GM12801 (cell line): Measurements from ENCODE around the gene MAB21L4.

Source experiments
- TF ChIP-seq, protein P1 (sequence below): IDR thresholded peaks from one replicate; pipeline ENCODE4 v1.5.1; 2011; ENCODE audit warnings: control low read depth; ENCODE audit not compliant: insufficient read length; ENCODE audit errors: extremely low read depth

MAB21L4 gene

DNA sequence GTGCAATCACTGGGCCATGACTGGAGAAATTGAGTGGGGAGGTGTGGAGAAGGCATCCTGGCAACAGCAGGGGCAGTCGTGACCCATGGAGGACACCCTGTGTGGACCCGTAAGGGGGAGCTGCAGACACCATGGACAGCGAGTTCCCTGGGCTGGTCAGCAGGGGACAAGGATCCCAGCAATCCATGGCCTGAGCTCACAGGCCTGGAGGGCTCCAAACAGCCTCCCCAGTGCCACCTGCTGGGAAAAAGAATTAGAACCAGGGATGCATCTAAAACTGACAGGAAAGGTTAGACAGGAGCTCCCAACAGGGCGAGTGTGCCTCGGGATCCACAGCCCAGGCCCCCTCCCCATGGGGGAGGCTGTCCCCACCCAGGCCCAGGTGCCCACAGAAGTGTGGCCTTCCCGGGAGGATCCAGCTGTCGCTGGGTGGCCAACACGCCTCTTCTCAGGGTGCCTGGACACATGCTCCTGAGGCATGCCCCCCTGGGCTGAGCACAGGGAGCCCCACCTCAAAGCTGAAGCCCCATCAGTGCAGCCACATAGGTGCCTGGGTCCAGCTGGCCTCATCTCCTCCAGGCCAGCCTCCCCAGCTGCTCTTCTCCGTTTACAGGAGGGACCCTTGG, 55.4 kb downstream of the MAB21L4 start:
- TF ChIP-seq, protein P1, sequence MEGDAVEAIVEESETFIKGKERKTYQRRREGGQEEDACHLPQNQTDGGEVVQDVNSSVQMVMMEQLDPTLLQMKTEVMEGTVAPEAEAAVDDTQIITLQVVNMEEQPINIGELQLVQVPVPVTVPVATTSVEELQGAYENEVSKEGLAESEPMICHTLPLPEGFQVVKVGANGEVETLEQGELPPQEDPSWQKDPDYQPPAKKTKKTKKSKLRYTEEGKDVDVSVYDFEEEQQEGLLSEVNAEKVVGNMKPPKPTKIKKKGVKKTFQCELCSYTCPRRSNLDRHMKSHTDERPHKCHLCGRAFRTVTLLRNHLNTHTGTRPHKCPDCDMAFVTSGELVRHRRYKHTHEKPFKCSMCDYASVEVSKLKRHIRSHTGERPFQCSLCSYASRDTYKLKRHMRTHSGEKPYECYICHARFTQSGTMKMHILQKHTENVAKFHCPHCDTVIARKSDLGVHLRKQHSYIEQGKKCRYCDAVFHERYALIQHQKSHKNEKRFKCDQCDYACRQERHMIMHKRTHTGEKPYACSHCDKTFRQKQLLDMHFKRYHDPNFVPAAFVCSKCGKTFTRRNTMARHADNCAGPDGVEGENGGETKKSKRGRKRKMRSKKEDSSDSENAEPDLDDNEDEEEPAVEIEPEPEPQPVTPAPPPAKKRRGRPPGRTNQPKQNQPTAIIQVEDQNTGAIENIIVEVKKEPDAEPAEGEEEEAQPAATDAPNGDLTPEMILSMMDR: no peak

DNA sequence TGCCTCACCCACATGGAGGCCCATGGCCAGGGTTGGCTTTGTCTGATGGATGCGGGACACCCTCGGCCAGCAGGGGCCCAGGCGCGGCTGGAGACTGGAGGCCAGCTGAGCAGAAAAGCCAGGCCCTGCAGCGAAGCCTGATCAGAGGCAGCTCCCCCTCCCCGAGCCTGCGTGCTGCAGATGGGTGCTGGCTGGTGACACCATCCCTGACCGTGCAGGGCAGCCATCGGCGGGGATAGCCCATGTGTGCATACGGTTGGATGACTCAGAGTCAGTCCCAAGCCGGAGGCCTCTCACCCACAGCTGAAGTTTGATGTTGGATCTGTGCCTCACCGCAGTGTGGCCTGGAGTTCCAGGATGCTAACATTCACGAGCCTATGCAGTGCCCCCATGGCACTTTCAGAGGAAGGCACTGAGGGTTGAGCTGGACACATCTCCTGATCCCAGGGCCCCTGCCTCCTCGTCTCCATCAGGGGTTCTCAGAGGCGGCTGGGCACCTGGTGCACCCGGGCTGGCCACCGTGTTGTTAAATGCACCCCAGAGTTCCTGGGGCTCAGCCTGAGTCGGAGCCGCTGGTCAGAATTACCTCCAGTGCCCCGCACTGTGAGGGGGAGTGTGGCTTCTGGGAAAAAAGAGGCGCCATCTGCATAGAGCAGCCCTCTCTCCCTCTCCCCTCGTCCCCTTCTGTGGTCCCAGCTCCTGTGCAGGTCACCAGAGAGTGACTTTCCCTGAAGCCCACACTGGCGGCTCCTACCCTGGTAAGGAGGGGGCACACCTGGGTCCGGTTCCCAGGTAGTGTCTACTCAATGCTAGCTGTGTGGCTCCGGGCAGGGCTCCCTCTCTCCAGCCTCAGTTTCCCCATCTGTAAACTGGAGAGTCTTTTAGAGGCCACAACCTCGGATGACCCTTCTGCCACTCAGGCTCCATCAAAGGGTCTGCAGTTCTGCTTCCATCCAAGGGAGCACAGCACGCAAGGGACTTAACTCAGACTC, 56.5 kb downstream of the MAB21L4 start:
- TF ChIP-seq, protein P1: no peak

DNA sequence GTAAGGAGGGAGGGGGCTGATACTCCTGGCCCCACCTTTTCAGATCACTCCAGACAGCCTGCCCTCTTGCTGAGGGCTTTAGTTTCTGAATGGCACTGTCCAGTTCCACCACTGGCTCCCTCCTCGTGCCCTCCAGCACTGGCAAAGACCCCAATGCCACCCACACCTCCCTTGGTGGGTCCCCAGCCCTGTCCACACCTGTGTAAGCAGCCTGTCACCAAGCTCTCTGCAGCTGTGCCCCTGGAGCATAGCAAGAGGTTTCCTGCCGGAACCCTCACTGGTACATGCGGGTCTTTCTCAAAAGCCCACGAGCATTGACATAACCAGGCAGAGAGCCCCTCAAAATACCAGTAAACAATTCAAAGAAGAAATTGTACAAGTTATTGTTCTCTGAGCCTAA, 58.3 kb downstream of the MAB21L4 start:
- TF ChIP-seq, protein P1: no peak

DNA sequence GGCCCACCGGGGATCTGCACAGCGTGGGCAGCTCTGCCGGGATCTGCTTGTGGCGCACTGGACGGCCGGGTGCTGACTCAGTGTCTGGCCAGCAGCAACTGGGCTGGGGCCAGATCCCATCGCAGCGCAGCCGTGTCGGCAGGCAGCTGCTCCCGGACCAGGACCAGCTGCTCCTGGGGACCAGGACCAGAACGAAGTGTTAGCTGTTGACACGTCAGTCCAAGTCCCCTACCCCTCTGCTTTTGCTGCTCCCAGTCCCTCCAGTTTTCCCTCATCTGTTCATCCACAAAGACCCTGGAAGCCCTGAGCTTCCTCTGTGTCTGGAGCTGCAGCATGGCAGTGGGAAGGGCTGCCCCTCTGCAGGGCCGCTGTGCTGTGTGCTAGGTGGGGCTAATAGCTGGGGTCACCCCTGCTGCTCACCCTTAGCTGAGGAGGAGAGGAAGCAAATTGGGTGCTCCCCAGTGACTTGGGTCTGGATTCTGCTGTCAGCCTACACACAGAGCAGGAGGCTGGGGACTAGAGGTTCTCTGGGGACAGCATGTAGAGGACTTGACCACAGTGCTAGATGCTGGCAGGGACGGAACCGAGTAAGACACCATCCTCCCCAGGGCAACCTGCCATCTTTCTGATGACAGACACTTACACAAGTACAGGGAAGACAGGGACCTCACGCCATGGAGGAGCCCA, 59.0 kb downstream of the MAB21L4 start:
- TF ChIP-seq, protein P1: no peak
